GM23338 (cell line): ENCODE measurements around the gene NDE1. TPM values are rescaled to one million over a fixed set of nuclear protein-coding genes. Genes with fewer than 3 reads are reported as not detected.

Experiments
- JUNB ChIP-seq: IDR thresholded peaks from one replicate; pipeline ENCODE4 v1.6.1; 2016; ENCODE audit warnings: antibody characterized with exemption; ENCODE audit not compliant: unreplicated experiment
- ZNF114 ChIP-seq: fragments of 250-450 bp; sonication (Bioruptor Pico); IDR thresholded peaks from 2 replicates; pipeline ENCODE4 v1.5.0; 2020; ENCODE audit warnings: mild to moderate bottlenecking, moderate library complexity
- ZNF331 ChIP-seq: fragments of 250-450 bp; sonication (Bioruptor Pico); IDR thresholded peaks from 2 replicates; pipeline ENCODE4 v1.5.0; 2020; ENCODE audit warnings: low read depth, mild to moderate bottlenecking, moderate library complexity
- polyA plus RNA-seq: library from polyadenylated mRNA; unstranded; fragments of >200 nt; fragmentation: Nextera tagmentation; extraction: Ambion mirVana; gene quantifications from 2 replicates; pipeline ENCODE4 v1.2.1, GENCODE V29; 2016
- total RNA-seq: library from RNA; depleted of rRNA; stranded (reverse); fragments of >200 nt; shearing (Covaris generic); gene quantifications from 2 replicates; pipeline ENCODE4 v1.2.3, GENCODE V29; 2014
- TF ChIP-seq, protein P1 (sequence below): fragments of 250-450 bp; sonication (Bioruptor Pico); IDR thresholded peaks from 2 replicates; pipeline ENCODE4 v1.5.0; 2020; ENCODE audit warnings: mild to moderate bottlenecking, moderate library complexity
- TF ChIP-seq, protein P2 (sequence below): IDR thresholded peaks from 2 replicates; pipeline ENCODE4 v1.6.1; 2016; ENCODE audit warnings: antibody characterized with exemption
- TF ChIP-seq, protein P3 (sequence below): IDR thresholded peaks from one replicate; pipeline ENCODE4 v1.6.1; 2018; ENCODE audit warnings: antibody characterized with exemption; ENCODE audit not compliant: unreplicated experiment

The NDE1 gene
- total and polyA plus RNA-seq, 2 experiments from 2014 or later, result 13.0 to 22.9 TPM

DNA sequence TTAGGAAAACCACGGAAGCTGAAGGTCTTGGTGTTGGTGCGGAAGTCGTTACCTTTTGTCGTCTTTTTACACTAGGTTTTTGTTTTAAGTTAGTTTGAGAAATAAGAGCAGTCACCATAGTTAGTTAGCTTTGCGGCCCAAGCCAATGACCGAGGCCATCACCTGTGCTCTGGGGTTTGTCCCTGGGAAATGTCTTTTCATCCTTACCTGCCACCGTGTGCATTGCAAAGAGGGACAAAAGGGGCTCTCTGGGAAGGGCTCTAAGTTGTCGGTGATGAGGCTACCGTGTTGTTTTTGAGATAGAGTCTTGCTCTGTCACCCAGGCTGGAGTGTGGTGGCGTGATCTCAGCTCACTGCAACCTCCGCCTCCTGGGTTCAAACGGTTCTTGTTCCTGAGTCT is 49.8 kb downstream of the NDE1 start (continued):
- TF ChIP-seq, protein P1, sequence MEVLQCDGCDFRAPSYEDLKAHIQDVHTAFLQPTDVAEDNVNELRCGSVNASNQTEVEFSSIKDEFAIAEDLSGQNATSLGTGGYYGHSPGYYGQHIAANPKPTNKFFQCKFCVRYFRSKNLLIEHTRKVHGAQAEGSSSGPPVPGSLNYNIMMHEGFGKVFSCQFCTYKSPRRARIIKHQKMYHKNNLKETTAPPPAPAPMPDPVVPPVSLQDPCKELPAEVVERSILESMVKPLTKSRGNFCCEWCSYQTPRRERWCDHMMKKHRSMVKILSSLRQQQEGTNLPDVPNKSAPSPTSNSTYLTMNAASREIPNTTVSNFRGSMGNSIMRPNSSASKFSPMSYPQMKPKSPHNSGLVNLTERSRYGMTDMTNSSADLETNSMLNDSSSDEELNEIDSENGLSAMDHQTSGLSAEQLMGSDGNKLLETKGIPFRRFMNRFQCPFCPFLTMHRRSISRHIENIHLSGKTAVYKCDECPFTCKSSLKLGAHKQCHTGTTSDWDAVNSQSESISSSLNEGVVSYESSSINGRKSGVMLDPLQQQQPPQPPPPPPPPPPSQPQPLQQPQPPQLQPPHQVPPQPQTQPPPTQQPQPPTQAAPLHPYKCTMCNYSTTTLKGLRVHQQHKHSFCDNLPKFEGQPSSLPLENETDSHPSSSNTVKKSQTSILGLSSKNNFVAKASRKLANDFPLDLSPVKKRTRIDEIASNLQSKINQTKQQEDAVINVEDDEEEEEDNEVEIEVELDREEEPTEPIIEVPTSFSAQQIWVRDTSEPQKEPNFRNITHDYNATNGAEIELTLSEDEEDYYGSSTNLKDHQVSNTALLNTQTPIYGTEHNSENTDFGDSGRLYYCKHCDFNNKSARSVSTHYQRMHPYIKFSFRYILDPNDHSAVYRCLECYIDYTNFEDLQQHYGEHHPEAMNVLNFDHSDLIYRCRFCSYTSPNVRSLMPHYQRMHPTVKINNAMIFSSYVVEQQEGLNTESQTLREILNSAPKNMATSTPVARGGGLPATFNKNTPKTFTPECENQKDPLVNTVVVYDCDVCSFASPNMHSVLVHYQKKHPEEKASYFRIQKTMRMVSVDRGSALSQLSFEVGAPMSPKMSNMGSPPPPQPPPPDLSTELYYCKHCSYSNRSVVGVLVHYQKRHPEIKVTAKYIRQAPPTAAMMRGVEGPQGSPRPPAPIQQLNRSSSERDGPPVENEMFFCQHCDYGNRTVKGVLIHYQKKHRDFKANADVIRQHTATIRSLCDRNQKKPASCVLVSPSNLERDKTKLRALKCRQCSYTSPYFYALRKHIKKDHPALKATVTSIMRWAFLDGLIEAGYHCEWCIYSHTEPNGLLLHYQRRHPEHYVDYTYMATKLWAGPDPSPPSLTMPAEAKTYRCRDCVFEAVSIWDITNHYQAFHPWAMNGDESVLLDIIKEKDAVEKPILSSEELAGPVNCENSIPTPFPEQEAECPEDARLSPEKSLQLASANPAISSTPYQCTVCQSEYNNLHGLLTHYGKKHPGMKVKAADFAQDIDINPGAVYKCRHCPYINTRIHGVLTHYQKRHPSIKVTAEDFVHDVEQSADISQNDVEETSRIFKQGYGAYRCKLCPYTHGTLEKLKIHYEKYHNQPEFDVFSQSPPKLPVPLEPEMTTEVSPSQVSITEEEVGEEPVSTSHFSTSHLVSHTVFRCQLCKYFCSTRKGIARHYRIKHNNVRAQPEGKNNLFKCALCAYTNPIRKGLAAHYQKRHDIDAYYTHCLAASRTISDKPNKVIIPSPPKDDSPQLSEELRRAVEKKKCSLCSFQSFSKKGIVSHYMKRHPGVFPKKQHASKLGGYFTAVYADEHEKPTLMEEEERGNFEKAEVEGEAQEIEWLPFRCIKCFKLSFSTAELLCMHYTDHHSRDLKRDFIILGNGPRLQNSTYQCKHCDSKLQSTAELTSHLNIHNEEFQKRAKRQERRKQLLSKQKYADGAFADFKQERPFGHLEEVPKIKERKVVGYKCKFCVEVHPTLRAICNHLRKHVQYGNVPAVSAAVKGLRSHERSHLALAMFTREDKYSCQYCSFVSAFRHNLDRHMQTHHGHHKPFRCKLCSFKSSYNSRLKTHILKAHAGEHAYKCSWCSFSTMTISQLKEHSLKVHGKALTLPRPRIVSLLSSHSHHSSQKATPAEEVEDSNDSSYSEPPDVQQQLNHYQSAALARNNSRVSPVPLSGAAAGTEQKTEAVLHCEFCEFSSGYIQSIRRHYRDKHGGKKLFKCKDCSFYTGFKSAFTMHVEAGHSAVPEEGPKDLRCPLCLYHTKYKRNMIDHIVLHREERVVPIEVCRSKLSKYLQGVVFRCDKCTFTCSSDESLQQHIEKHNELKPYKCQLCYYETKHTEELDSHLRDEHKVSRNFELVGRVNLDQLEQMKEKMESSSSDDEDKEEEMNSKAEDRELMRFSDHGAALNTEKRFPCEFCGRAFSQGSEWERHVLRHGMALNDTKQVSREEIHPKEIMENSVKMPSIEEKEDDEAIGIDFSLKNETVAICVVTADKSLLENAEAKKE (CRISPR knock-in tag), result no peak
- TF ChIP-seq JUNB, result no peak
- TF ChIP-seq, protein P2, sequence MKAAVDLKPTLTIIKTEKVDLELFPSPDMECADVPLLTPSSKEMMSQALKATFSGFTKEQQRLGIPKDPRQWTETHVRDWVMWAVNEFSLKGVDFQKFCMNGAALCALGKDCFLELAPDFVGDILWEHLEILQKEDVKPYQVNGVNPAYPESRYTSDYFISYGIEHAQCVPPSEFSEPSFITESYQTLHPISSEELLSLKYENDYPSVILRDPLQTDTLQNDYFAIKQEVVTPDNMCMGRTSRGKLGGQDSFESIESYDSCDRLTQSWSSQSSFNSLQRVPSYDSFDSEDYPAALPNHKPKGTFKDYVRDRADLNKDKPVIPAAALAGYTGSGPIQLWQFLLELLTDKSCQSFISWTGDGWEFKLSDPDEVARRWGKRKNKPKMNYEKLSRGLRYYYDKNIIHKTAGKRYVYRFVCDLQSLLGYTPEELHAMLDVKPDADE, result no peak
- no peak for TF ChIP-seq ZNF331 (CRISPR knock-in tag)
- no peak for TF ChIP-seq ZNF114
- TF ChIP-seq, protein P3, sequence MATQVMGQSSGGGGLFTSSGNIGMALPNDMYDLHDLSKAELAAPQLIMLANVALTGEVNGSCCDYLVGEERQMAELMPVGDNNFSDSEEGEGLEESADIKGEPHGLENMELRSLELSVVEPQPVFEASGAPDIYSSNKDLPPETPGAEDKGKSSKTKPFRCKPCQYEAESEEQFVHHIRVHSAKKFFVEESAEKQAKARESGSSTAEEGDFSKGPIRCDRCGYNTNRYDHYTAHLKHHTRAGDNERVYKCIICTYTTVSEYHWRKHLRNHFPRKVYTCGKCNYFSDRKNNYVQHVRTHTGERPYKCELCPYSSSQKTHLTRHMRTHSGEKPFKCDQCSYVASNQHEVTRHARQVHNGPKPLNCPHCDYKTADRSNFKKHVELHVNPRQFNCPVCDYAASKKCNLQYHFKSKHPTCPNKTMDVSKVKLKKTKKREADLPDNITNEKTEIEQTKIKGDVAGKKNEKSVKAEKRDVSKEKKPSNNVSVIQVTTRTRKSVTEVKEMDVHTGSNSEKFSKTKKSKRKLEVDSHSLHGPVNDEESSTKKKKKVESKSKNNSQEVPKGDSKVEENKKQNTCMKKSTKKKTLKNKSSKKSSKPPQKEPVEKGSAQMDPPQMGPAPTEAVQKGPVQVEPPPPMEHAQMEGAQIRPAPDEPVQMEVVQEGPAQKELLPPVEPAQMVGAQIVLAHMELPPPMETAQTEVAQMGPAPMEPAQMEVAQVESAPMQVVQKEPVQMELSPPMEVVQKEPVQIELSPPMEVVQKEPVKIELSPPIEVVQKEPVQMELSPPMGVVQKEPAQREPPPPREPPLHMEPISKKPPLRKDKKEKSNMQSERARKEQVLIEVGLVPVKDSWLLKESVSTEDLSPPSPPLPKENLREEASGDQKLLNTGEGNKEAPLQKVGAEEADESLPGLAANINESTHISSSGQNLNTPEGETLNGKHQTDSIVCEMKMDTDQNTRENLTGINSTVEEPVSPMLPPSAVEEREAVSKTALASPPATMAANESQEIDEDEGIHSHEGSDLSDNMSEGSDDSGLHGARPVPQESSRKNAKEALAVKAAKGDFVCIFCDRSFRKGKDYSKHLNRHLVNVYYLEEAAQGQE, result no peak
